HG03135 (cell line): ENCODE measurements around the gene DYNLRB1.
A peak's percentile ranks its signal among the peaks of the same experiment; 100 is the strongest.
"Not testable (repeated sequence)": the region's sequence is repeated elsewhere in the genome, so short reads cannot be mapped to it uniquely, and the experiment has no call there.

Experiments used
- ATAC-seq: cut with Tn5 transposase; IDR thresholded peaks from one replicate; pipeline ENCODE4 v1.9.1; 2021; ENCODE audit warnings: mild to moderate bottlenecking, moderate library complexity; ENCODE audit not compliant: unreplicated experiment

DYNLRB1 gene

DNA sequence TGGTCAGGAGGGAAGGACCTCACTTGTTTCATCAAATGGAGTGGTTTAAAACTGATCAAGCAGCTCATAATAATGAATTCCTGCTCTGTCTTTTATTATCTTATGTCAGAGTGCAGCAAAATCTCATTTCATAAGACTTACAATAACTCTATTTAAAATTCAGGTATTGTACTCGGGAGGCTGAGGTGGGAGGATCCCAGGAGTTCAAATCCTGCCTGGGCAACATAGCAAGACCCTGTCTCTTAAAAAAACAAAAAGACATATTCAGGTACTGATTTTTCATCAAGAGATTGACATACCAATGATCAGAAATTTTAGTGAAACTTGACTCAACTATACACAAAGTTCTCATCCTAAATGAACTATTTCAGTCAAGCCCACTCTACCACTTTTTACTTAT lies 5.6 kb upstream of the DYNLRB1 start:
- ATAC-seq = no peak

DNA sequence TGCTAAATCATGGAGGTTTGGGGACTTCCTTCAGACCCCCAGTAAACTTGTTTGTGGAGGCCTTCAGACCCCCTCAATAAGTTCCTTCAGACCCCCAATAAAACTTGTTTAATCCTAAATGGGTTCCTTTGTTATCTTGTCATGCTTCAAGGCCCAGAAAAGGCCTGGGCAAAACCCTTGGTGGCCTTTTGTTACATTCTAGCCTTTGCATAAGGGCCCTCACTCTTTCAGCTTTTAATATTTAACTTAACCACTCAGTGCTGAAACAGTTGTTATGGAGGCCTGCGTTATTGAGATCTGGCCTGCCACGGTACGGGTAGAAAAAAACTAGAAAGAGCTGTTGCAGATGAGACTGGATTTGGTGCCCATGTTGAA lies 4.3 kb upstream of the DYNLRB1 start:
- ATAC-seq = no peak

DNA sequence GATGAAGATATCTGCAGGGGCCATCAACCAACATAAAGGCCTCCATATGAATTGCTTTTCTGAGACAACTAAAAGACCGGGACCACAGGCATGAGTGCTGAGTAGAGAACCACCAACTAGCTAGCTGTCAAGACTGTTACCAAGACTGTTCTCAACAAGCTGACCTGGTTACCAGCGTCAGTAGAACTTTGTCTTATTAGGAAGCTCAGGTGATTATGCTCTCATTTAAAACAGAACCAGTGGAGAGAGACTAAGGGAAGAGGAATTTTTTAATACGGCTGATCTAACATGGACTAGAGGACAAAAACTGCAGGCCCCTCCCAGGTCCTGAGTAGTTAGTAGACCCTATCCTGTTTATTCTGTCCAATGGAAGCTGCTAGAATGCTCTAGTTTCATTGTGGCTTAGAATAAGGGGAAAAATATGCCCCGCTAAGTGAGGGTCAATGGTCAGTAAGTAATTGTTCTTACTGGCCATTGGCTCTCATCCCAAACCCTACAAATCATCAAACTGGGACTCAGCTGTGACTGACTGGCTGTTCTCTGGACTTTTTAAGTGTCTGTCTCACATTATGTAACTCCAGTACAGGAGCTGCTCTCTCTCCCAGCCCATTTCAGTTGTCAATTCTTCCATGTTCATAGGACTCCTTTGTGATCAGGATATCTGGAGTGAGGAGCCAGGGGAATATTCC lies 3.8 kb upstream of the DYNLRB1 start:
- ATAC-seq = no peak

DNA sequence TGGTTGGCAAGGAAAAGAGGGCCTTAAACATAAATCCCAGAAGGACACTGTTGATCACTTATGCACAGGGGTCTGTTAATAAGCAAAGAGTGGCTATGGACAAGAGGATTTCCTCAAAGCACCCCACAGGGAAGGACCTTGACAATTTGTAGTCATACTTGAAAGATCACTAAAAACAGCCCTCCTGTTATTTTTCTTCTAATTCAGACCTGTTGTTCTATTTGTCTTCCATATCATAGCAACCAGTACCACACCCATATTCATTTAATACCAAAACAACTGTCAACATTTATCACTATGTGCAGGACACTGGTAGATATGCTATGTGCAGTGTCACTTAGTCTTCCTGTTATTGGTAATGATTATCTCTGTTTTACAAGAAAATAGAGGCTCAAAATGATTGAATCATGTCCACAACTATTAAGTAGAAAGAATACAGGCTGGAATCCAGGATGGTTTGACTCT lies 3.2 kb upstream of the DYNLRB1 start:
- no peak for ATAC-seq

DNA sequence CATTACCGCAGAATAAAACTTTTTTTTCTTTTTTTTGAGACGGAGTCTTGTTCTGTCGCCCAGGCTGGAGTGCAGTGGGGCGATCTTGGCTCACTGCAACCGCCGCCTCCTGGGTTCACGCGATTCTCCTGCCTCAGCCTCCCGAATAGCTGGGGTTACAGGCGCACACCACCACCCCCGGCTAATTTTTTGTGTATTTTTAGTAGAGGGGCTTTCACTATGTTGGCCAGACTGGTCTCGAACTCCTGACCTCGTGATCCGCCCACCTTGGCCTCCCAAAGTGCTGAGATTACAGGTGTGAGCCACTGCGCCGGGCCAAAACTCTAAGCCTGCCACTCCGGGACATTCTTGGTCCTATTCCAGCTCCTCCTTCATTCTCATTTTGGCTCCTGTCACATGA lies 2.2 kb upstream of the DYNLRB1 start:
- ATAC-seq = not testable (repeated sequence)

DNA sequence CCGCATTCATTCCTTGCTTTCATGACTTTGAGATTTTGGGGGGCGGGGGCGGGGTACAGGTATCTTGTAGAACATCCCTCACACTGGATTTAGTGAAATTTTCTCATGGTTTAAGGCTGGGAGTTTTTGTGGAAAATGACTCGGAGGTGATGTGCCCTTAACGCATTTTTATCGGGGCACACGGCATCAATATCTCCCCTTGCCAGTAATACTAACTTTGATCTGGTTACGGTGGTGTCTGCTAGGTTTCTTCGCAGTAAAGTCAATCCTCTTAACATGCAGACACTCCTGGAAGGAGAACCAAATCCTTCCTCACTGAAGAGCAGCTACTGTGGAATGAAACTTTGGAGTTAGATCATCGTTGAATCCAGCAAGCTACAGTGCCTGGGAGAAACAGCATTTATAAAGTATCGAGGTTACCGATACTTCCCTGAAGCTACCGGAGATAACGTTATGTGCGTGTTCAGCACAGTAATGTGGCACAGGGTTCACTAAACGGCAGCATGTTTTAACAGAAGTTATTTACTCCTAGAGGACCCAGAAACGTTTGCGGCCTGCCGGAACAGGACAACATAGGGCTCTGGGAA lies 1.2 kb upstream of the DYNLRB1 start:
- ATAC-seq = no peak

DNA sequence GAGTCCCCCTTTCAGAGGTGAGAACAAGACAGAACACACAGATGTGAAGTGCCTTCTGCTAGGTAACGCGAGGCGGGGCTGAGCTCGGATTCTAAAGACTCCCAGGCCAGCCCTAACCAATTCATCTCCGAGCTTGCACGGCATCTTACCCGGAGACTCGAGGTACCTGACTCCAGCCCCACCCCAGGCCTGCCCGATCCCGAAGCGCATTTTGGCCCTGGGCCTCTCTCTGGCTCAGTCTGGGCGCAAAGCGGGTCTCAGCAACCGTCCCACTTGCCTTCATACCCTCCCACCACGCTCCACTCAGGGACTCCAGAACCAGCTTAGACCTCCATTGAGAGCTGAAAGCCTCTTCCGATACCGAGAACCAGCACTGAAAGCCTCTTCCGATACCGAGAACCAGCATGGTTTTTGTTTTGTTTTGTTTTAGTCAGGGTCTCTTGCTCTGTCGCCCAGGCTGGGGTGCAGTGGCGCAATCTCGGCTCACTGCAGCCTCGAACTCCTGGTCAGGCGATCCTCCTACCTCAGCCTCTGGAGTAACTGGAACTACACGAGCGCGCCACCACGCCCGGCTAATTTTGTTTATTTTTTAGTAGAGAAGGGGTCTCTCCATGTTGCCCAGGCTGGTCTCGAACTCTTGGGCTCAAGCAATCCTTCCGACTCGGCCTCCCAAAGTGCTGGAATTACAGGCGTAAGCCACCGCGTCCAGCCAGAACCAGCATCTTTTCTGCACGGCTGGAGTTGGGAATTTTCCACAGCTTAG lies 557 bp upstream of the DYNLRB1 start:
- ATAC-seq = peak; percentile 51

DNA sequence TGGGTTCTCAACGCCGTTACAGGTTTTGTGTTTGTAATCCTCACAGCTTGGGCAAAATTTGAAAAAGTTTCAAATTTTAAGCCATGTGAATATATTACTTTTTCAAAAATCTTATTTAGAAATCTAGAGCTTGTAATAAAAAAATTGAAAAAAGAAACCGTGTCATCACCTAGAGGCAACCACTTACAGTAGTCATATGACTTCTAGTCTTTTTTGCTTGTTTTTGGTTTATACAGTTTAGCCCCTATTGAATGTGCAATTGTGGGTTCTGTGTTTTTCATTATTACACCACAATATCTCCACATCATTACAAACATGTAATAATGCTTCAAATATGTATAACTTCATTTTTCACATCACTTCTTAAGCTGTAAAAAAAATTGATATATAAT lies 888 bp downstream of the DYNLRB1 start:
- no peak for ATAC-seq

DNA sequence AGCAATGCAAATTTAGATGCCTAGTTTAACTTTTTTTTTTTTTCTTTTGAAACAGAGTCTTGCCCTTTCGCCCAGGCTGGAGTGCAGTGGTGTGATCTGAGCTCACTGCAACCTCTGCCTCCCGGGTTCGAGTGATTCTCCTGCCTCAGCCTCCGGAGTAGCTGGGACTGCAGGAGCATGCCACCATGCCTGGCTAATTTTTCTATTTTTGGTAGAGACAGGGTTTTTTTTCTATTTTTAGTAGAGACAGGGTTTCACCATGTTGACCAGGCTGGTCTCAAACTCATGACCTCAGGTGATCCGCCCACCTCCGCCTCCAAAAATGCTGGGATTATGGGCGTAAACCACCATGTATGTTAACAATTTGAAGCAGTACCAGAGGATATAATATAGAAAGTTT lies 2.6 kb downstream of the DYNLRB1 start:
- ATAC-seq = not testable (repeated sequence)

DNA sequence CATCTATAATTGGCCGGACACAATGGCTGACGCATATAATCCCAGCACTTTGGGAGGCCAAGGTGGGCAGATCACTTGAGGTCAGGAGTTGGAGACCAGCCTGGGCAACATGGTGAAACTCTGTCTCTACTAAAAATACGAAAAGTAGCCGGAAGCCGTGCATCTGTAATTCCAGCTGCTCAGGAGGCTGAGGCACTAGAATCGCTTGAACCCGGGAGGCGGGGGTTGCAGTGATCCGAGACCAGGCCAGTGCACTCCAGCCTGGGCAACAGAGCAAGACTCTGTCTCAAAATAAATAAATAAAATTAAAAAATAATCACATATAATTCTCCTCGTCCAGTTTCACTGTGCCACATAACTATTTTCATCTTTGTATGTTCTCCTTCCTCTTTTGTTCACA lies 3.6 kb downstream of the DYNLRB1 start:
- ATAC-seq = not testable (repeated sequence)

DNA sequence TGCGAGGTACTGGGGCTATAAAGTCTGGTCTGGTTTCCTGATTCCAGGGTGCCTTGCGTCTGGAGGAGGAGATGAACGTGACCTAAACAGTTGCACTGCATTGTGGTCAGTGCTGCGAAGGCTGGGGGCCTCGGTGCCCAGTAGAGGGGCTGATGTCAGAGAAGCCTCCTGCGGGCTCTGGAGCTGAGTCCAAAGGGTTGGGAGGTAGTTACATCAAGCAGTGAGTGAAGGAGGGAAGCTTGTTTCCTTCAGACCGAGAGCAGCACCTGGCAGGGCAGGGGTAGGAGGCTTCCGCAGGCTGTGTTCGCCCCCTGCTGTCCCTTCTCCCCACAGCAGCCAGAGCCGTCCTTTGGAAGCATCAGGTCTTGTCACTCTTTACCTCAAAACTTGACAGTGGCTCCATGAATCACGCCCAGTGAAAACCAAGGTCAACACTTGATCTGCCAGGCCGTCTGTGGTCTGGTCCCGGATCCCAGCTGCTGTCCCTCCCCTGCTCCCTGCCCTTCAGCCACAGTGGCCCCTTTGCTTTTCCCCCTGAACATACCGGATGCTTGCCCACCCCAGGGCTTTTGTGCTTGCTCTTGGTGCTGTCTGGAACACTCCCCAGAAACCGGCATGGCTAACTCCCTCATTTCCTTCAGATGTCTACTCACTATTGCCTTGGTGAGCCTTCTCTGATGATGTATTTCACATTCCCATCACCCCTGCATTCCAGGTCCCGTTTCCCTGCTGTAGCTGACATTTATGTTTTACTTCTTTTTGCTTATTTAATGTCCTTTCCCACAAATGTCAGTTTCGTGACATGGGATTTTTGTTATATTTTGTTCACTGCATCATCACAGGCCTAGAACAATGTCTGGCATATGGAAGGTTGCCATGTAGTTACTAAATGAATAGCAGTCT lies 7.0 kb downstream of the DYNLRB1 start:
- no peak for ATAC-seq

DNA sequence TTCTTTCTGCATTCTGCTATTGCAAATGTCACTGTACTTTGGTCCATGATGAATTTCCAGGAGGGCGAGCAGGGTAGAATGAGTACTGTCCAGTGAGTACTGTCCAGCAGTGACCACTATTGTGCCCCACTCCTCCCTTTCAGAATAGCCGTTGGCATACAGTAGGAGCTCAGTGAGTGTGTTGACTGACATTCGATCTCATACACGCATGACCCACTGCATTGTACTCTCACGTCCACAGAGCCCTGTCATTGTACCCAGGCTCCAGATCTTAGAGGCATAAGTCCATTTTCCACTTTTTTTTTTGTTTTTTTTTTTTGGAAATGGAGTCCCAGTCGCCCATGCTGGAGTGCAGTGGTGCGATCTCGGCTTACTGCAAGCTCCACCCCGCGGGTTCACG lies 8.2 kb downstream of the DYNLRB1 start:
- no peak for ATAC-seq

DNA sequence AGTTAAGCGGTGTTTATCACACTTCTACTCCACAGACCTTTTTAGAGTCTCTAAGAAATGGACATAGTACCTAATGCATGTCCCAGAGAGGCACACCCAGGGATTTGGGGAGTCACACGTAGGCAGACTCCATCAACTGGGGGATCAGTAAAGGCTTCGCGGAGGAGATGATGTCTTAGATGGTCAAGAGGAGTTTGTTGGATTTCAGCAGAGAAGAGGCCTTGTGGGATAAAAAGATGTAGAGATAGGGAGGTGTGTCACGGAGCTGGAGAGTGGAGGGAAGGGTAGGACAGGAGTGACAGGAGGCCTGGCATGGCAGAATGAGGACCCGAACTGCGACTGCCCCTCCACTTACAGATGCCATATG lies 9.1 kb downstream of the DYNLRB1 start:
- ATAC-seq = no peak

DNA sequence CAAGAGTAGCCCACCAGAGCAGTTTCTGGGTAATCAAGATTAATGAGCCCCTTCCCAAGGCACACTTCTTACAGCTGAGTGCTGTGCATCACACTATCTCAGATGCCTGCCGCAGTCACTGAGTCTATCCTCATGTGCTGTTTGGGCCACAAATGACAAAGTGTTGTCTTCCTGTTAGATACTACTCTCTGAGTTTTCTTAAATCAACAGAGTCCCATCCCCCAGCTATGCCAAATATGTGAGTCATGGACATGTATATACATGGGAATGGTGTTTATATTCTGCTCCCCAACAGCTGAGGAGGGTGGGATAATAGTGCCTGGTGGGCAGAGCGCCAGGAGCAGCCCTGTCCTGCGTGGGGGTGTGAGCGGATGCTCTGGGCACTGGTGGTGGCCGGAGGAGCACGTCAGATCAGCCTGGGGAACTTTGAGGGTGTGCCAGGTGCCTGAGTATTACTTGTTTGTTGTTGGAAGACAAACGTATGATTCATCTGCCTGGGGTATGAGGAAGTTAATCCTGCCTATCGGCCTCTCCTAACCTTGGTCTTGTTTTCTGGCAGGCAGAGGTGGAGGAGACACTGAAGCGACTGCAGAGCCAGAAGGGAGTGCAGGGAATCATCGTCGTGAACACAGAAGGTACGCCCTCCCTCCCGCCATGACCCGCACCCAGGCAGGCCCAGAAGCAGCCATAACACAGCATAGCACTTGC lies 9.6 kb downstream of the DYNLRB1 start:
- ATAC-seq = no peak

DNA sequence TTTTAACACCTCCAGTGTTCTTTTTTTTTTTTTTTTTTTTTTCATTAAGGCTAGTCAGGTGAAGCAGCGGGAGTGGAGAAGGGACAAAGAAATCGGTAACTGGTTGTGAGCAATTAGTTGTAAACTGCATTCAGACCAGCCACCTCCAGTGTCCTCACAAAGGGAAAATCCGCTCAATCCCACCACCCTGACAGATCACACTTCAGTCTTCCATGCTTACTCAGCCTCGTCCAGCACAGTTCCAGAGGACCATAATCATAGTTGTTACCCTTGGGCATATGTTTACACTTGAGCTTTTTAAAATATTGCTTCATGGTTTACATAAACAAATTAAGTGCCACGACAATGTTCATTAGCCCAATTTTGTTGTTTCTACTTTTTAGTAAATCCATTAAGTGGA lies 10.2 kb downstream of the DYNLRB1 start:
- no peak for ATAC-seq

DNA sequence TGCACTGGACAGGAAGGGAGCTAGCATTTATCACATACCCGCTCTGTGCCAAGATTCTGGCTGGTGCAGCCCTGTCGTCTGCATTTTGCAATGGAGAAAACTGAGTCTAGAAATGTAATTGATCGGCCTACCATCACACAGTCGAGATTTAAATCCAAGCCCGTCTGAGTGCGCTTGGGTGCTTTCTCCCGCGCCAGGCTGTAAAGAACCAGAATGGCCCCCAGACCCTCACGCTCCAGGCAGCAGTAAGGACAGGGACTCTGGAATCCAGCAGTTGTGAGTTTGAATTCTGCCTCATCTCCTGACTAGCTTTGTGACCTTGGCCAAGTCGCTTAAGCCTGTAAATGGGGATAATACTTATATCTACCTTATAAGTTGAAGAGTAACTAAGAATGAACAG lies 10.8 kb downstream of the DYNLRB1 start:
- ATAC-seq = no peak

DNA sequence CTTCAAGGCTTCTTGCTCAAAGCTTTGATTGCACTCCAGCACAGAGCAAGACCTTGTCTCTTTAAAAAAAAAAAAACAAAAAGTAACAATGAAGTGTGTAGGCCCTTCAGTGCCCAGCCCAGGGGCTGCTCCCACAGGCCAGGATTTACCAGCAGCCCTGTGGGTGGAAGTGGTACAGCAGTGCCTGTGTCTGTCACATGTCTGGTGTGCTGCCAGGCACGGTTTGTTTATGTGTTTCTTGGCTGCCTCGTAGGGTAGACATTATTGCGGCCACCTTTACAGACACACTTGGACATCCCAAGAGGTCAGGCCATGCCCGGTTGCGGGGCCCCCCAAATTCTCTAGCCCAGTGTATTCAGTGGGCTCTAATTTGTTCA lies 12.7 kb downstream of the DYNLRB1 start:
- ATAC-seq = no peak

DNA sequence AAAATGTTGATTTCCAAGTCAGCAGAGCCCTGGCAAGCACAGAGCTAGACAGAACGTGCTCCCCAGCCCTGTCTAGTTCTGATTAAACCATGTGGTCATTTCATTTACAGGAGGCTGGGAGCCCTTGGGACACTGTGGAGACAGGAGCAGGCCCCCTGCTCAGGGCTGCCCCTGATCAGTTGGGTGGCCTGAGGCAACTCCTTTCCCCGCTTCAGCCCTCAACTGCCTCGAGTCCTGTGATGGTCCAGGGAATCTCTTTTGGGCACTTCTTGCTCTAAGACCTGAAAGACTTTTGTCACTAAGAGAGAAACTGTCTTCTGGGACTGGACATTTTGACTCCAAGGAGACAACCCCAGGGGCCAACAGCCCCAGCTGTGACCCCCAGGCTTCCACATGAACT lies 13.5 kb downstream of the DYNLRB1 start:
- ATAC-seq = no peak

DNA sequence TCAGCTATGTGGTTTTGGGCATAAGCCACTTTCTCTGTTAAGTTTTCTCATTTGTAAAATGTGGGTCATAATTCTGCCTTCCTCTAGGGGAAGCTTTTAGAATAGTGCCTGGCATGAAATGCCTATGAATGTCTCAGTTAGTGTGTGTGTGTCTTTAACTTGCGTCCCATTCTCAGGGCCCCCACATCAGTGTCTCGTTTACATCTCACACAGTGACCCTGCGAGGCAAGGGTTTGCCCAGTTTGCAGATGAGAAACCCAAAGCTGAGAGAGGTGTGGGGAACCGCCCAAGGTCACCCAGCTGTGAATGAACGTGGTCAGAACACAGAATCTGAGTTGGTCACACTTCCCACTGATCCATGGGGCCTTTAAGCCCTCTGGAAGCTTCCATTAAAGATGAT lies 14.1 kb downstream of the DYNLRB1 start:
- no peak for ATAC-seq

DNA sequence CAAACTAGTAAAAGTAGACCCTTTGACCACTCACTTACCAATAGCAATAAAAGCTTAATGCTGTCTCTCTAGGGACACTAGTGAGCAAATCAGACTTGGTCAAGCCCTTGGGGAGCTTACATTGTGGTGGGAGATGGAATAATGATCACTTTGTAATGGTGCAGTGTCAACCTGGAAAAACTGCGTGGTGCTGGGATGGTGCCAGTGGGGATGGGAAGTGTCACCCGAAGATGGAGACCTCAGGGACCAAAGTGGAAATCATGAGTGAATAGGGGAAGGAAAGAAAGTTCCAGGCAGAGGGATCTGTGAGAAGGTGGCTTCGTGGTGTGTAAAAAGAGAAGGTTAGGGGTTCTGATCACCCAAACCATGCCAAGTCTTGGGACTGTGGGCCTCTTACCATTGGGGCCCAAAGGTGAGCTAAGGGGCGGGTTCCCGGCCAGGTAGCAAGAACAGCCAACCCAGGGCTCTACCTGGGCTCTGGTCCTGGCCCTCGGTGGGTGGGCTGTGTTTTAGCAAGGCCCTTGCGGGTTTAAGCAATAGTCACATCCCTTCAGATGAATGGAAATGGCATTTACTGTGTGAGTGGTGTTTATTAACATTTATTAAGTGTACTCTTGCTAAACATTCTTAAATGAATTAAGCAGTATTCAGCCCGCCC lies 15.5 kb downstream of the DYNLRB1 start:
- ATAC-seq = no peak
